Limb (tissue), 2 donors: ENCODE measurements around the gene OR52R1.
"Not testable (repeated sequence)": the region's sequence is repeated elsewhere in the genome, so short reads cannot be mapped to it uniquely, and the experiment has no call there.

Experiments used
- DNase-seq, 2 donors: peaks; one replicate each; pipeline ENCODE4 v3.0.0-alpha.2; 2016; ENCODE audit errors: extremely low spot score in 2 of 2

The OR52R1 gene

DNA sequence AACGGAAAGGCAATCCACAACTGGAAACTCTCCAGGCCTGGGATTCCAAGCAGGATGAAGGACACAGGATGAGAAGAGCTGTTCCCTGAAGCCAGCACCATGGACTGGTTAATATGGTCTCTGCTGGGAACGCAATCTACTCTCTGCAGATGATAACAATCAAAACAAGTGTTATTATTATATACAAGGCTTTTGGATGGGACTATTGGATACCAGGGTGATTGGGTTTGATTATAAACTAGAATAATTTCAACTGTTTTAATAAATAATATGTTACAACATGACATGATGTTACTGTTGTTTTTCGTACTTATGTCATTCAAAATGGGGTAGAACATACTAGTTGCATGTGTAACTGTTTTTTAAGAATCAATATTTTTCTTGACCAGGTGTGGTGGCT lies at the start of gene OR52R1:
OR52R1 (minus strand) TSS at position 101 of the 400 bp plus-strand sequence; CDS start at position 101, 0 bp downstream.
- no peak for DNase-seq

DNA sequence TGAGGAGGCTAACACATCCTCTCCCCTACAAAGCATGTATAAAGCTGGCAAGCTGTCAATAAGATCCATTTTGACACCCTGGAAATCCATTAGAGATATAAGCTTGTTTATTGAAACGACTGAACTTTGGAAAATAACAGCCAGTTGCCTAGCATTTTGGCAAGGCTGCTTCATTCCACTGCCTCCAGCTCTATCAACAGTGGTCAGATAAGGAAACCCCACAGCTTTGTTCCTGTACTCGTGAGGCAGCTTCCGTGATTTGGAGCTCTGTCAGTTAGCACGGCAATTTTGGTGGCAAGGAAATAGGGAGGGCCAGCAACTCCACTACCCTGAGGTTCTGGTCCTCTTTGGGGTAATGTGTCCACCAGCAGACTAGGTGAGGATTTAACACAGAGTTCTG lies 46.9 kb upstream of the OR52R1 start:
- DNase-seq, result no peak

DNA sequence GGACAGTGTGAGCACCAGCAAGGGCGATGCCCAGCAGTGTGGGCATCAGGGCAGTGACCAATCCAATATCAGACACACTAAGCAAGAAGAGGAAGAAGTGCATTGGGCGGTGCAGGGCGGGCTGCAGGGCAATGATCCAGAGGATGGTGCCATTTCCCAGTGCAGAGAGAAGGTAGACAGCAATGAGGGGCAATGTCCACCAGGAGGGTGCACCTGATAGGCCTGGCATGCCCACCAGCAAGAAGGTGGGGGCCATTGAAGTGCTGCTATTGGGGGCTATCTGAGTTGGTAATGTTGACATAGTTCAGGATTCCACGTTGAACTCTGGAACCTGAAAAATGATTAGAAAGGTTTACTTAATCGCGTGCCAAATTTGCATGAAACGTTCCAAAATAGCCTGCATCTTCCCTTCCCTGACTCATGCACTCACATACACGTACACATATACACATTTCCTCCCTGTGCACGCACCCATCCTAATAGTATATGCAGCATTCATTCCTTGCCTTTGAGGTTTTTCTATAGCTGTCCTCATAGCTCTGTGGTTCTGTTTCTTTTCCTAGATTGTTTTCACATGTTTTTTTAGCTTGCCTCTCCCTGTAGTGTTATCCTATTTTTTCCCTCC lies 44.8 kb upstream of the OR52R1 start, which contains the start of gene OR51S1:
OR51S1 (minus strand) TSS at position 301 of the 625 bp plus-strand sequence; CDS start at position 301, 0 bp downstream.
- no peak for DNase-seq

DNA sequence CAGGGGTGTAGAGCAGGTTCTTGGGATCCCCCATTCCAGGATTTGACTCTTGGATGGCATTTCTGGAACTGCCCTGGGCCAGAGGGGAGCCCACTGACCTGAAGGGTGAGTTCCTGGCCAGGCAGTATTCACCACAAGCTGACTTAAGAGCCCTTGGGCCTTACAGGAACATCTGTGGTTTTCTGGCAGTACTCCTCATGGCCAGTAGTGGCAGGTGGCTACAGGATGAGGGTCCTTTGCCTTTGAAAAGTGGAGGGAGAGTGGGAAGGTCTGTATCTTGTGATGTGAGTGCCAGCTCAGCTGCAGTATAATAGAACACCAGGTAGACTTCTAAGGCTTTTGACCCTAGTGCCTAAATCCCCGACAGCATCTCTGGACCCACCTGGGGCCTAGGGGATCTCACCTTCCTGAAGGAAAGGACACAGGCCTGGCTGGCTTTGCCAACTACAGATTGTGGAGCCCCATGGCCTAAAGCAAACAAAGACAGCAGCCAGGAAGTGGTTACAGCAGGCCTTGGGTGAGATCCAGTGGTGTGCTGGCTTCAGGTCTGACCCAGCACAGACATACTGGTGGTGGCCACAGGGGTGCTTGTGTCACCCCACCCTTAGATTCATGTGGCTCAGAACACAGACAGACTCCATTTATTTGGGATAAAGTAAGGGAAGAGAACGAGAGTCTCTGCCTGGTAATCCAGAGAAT lies 35.8 kb upstream of the OR52R1 start:
- no peak for DNase-seq

DNA sequence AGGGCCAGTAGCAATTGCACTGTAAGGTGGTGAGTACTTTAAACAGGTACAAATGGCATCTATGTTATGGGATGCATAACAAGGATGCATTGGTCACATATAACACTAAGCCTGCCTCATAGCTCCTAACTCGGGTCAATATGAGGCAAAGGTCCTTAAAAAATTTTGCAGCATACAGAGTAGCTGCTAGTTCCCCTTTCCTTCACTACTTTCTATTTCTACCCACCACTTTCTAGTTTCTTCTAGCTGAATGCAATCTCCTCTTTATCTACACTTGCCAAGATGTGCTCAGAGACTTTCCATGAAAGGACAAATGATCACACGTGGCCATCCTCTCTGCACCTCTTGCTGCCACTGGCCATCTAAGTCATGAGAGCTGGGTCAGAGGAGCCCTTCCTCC lies 26.7 kb upstream of the OR52R1 start:
- no peak for DNase-seq

DNA sequence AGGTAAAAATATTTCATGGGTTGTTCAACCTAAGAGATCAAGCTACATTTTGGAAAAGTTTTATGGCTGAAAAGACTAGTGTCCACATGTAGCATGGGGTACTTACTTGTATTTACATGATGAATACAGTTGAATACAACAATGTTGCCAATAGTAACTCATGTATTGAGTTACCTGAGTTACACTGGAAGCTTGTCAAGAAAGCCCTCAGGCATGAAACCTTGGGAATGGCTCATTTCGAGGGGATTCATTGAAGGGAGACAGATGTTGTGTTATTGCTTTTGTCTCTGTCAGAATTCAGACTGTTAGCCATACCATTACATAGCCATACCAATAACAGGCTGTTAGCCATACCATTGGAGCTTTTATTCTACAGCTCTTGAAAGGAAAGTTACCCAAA lies 26.2 kb upstream of the OR52R1 start:
- no peak for DNase-seq

DNA sequence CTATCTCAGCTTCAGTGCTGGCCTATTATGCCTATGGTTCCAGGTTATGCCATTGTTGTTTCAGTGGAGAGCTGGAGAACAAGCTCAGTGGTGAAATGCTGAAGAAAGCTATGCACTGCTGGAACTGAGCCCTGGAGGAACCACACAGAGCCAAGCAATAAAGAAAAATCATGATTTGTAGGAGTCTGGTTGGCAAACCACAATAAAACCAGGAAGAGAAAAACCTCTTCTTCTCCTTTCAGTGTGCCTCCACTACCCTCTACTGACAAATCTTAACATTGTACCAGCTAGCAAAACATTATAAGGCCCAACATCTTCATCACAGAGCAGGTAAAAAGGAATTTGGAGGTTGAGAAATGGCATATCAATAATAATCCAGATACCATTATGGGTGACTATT lies 22.2 kb upstream of the OR52R1 start:
- DNase-seq, result no peak

DNA sequence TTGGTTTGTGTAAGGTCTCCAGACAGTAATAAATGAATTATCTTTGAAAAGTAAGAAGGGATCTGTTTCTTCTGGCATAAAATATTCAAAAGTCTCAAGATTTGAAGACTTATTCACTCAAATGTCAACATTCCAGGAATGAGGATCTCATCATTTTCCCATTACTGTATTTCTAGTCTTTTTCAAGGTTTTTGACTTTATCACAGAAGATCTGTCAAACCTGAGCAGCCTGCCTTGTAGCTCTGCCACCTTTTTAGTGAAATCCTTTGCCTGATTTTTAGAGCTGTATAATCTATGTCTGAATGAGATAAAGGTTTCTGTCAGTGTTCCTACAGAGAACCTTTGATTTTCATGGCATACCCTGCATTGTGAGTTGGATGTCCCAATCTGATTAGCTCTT lies 21.0 kb upstream of the OR52R1 start:
- DNase-seq, result no peak

DNA sequence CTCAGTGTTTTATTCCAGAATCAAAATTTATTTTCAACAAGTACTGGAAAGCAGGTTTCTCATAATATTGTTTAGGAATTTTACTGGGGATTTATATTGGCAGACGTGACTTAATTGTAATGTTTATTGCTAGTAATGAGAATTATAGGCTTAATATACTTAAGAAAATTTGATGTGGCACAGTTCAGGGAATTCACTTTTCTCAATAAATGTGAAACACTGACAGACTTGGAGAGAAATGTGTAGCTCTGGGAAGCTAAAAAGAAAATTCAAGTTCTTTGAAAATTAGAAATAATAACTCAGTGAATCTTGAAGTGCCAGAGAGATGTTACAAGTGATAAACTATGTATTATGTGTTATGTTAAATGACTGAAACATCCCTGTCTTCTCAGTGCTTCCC lies 16.8 kb upstream of the OR52R1 start, which contains the start of gene OR51F2:
OR51F2 (plus strand) TSS at position 301 of the 400 bp plus-strand sequence. CDS start 101 bp downstream, outside the sequence.
- DNase-seq, result no peak

DNA sequence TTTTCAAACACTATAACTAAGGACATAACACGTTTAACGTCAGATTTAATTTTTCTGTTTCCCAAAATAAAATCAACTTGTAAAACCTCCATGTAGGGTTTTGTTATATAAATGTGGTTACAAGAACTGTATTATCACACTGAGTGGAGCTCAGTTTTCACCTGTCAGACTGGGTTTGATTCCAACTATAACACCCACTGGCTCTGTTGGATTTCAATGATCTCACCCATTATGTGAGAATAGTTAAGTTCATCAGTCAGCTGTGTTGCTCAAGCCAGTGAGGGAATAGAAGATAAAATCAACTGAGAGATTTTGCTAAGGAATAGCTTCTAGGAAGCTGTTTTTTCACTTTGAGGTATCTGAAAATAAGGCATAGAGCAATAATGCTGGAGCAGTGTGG lies 5.1 kb upstream of the OR52R1 start:
- DNase-seq, result no peak

DNA sequence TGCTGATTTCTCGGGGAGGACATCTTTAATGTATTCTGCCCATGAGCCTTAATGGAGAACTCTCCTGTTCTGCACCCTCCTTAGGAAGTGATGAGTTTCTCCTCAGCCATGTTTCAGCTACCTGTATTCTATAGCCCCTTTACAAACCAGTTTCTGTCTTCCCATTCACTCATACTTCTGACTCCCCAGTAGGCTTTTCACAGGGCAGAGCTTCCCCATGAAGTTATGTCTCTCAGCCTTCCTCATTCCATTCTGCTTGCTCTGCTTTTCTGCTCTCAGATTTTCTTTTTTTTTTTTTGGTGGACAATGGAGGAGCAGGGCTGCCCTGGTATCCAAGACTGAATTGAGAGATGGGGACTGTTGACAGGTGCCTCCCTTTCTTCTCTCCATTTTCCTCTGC lies 4.3 kb upstream of the OR52R1 start:
- no peak for DNase-seq

DNA sequence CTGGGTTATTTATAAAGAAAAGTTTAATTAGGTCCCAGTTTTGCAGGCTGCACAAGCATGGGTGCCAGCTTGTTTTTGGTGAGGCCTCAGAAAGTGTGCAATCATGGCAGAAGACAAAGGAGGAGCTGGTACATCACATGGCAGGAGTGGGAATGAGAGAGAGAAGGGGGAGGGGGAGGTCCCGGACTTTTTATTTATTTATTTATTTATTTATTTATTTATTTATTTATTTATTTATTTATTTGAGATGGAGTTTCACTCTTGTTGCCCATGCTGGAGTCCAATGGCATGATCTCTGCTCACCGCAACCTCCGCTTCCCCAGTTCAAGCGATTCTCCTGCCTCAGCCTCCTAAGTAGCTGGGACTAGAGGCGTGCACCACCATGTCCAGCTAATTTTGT lies 2.9 kb downstream of the OR52R1 start:
- DNase-seq, result not testable (repeated sequence)

DNA sequence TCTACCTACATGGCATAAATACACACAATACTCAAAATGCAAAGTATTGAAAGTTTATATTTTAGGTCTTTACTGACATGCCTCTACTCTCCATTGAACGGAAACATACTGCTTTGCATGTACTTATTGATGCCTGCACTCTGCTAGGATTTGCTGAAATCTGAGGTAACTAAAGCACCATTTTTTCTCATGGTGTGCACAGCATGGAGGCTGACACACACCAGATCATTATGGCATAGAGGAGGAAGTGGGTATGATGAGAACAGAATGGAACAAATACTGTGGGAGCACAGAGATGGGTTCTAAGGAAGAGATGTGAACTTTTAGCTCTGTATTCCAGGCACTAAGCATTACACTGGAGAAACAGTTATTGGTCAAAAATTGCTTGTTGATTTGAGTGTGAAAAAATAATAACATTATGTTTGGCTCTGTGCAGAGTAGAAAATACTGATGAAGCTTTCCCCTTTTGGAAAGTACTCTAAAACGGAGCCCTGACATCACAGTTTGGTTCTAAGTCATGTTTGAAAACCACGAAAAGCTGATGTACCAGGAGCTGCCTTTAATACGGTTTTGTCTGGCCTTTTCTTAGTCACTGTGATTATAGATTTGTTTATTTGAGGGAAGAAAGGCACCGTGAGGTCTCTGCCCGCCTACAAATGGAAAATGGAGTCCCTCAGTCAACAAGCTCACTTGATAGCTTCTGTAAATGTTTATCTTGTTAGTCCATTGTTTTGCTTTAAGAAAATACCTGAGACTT lies 5.6 kb downstream of the OR52R1 start:
- no peak for DNase-seq

DNA sequence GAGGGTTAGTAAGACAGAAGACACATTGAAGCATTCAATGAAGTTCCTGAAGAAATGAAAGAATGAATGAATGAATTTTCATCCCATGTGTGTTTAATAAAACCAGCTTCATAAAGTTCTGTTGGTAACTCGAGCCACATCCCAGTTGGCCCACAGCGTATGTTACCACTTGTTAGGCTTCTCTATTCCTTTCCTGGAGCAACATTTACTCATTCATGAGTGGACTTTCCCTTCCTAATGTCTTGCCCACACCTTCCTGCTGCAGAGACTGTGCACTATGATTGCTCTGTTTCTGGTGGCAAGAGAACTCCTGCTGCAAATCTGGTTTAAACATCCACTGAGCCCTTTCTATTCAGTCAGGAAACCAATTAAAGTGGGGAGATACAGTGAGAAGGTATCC lies 7.0 kb downstream of the OR52R1 start:
- no peak for DNase-seq

DNA sequence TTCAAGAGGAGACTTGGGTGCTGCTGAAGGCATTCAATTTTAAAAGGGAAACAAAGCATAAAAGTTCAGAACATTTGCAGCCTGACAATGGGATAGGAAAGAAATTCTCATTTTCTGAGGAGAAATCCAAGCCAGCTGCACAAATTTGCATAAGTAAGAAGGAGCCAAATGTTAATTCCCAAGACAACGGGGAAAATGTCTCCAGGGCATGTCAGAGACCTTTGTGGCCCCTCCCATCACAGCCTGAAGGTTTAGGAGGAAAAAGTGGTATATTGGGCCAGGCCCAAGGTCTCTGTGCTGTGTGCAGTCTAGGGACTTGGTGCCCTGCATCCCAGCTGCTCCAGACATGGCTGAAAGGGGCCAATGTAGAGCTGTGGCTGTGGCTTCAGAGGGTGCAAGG lies 21.7 kb downstream of the OR52R1 start:
- no peak for DNase-seq

DNA sequence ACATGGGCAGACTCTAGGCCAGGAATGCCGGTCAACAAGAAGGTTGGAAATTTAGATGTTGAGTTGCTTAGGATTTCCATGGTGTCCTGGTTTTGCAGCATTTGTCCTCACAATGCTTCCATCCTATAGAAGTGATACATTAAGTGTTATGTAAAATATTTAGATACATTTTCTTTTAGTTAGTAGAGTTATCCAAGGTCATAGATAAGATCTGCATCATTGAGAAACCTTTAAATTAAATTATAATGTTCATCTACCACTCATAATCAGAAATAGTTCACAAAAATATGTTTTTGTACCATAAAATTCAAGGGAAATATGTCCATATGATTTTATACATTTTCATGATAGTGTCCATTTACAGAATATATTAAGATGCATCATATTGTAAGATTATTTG lies 34.3 kb downstream of the OR52R1 start, which contains the start of gene OR51F1:
OR51F1 (minus strand) TSS at position 101 of the 400 bp plus-strand sequence; CDS start at position 101, 0 bp downstream.
- DNase-seq, result no peak

DNA sequence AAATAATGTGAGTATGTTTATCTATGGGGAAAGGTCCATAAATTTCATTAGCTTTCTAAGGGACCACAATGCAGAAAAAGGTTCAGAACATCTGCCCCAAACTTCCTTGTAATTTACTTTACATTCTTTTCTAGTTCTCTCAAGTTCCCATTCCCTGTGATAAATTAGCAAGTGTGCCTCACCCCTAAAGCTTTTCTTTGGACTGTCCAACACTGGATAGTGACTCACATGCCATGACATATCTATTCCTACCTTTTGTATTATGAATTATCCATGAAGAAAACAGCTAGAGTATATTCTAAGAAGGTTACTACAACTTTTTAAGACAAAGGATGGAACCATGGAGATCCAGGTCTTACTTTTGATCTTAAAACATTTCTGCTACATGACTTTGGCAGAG lies 36.1 kb downstream of the OR52R1 start:
- DNase-seq, result no peak

DNA sequence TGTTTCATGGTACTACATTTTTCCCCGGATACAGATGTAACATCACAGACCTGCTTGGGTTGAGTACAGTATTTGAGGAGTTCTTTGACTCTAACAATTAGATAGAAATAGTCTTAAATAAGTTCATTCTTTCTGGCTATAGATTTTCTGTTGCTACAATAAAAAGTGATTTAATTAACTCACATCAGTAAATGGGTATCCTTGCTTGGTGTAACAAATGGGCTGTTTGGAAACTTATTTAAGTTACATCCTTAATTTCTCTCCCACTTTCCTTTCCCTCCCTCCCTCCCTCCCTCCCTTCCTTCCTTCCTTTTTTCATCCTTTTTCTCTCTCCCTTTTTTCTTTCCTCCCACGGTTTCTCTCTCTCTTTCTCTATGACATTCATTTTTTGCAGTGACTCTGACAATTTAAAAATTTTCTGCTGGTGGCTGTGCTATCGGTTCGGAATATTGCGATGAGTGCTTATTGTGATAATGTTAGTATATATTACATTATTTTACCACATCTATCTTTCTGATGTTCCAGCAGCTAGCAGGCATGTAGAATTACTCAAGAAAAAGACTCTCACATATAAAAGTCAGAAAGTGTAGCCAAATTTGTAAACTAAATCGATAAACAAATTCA lies 37.6 kb downstream of the OR52R1 start:
- no peak for DNase-seq

DNA sequence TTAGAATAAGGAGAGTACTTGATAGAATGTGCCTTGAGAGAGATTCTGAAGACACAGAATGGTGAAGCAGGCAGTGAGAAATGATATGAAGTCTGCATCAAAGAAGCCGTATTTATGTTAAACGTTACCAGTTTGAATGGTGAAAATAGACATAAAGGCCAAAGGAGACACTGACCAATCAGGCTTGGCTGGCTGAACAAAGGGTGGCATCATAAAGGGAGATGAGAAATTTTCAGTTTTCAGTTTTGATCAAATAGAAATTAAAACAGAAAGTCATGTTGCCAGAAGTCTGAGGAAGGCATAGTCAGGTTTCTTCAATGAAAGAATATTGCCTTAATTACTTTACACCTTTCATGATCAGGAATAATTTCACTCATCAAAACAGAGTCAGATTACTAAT lies 41.1 kb downstream of the OR52R1 start:
- DNase-seq, result no peak
